ENCODE data around the gene TMEM59. TPM values are rescaled to one million over a fixed set of nuclear protein-coding genes. Genes with fewer than 3 reads are reported as not detected.

TMEM59 gene
- total RNA-seq, 1 donor from 2014 or later = 103 TPM

- DNase-seq (no peak), ATAC-seq (ENCODE audit: low read depth) (no peak)
- peaks cover 5% of the 10 kb centered on the region for H3K27me3 Mint-ChIP-seq
- no peak for TF ChIP-seq CTCF (IDR thresholded peaks at IDR 0.05)
- no peak overlapping the region for H3K27ac Mint-ChIP-seq
- H3K4me3 Mint-ChIP-seq = no peak overlapping the region
- H3K9me3 Mint-ChIP-seq = no peaks in the 10 kb centered on the region
- no peaks in the 10 kb centered on the region for H3K36me3 Mint-ChIP-seq (ENCODE audit: low read depth)
- ChIA-PET CTCF (no interaction called here), POLR2A (no interaction called here)
- intact Hi-C loops (cut with micrococcal nuclease) = no loop called here
- H3K4me1 Mint-ChIP-seq = no peaks in the 10 kb centered on the region
Observed at GRCh38 chr1:53981220-53981619, 71.8 kb downstream of the TMEM59 start.

- Mint-ChIP-seq H3K4me3 (no peak overlapping the region), H3K36me3 (ENCODE audit: low read depth) (no peaks in the 10 kb centered on the region), H3K4me1 (no peaks in the 10 kb centered on the region), H3K9me3 (no peaks in the 10 kb centered on the region), H3K27ac (no peak overlapping the region), H3K27me3 (peaks cover 5% of the 10 kb centered on the region)
- POLR2A ChIA-PET = no interaction called here
- TF ChIP-seq CTCF (IDR thresholded peaks at IDR 0.05) = no peak
- CTCF ChIA-PET = interaction anchor here (0.6 kb wide), 1 partner anchor 35 kb away, joined by 3 read pairs; the partner anchor contains the start of gene IFT25
- DNase-seq (no peak), ATAC-seq (ENCODE audit: low read depth) (no peak)
- intact Hi-C loops (cut with micrococcal nuclease) = no loop called here
Observed at GRCh38 chr1:53979712-53980450, 73.1 kb downstream of the TMEM59 start.

Other genes with a start within 250 kb of the TMEM59 start
- gene NDC1, start 214.9 kb downstream of the TMEM59 start, total RNA-seq = 10.6 and 14.0 TPM in 2 replicates
- 16.6 and 18.5 TPM in 2 replicates for gene YIPF1, start 163.4 kb downstream of the TMEM59 start, total RNA-seq
- gene DIO1, start 159.0 kb downstream of the TMEM59 start, total RNA-seq = not detected in 2 replicates
- gene IFT25, start 107.5 kb downstream of the TMEM59 start, total RNA-seq = 38.0 and 41.0 TPM in 2 replicates
- 13.8 and 14.6 TPM in 2 replicates for gene LRRC42, start 106.9 kb downstream of the TMEM59 start, total RNA-seq
- gene LDLRAD1, start 35.0 kb downstream of the TMEM59 start, total RNA-seq = not detected in 2 replicates
- 7.3 and 8.1 TPM in 2 replicates for gene TCEANC2, start 404 bp upstream of the TMEM59 start, total RNA-seq
- not detected in 2 replicates for gene CDCP2, start 99.8 kb upstream of the TMEM59 start, total RNA-seq
- 8.4 and 8.7 TPM in 2 replicates for gene CYB5RL, start 146.8 kb upstream of the TMEM59 start, total RNA-seq
- 62.5 and 64.1 TPM in 2 replicates for gene MRPL37, start 147.0 kb upstream of the TMEM59 start, total RNA-seq